SKM-1 (cell line): ENCODE measurements around the gene SLC30A7.
"Not testable (repeated sequence)": the region's sequence is repeated elsewhere in the genome, so short reads cannot be mapped to it uniquely, and the experiment has no call there.

Experiments
- DNase-seq: peaks from one replicate; lab custom pipeline; 2025; ENCODE audit not compliant: unreplicated experiment; lab: John Stamatoyannopoulos, UW

The SLC30A7 gene

DNA sequence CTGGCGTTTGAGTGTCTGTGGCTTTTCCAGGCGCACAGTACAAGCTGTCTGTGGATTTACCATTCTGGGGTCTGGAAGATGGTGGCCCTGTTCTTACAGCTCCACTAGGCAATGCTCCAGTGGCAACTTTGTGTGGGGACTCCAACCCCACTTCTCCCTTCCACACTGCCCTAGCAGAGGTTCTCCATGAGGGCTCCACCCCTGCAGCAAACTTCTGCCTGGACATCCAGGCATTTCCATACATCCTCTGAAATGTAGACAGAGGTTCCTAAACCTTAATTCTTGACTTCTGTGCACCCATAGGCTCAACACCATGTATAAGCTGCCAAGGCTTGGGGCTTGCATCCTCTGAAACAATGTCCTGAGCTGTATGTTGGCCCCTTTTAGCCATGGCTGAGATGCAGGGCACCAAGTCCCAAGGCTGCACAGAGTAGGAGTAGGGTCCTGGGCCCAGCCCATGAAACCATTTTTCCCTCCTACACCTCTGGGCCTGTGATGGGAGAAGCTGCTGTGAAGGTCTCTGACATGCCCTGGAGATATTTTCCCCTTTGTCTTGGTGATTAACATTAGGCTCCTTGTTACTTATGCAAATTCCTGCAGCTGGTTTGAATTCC, 5.9 kb upstream of the SLC30A7 start:
- not testable (repeated sequence) for DNase-seq

DNA sequence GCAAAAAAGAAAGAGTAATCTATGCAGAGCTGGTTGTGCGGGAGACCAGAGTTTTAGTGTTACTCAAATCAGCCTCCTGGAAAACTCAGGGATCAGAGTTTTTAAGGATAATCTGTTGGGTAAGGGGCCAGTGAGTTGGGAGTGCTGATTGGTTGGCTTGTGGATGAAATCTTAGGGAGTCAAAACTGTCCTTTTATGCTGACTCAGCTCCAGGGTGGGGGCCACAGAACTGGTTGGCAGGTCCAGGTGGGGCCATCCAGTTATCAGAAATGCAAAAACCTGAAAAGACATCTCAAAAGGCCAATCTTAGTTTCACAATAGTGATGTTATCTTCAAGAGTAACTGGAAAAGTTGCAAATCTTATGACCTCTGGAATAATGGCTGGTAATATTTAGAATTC, 4.5 kb upstream of the SLC30A7 start:
- no peak for DNase-seq

DNA sequence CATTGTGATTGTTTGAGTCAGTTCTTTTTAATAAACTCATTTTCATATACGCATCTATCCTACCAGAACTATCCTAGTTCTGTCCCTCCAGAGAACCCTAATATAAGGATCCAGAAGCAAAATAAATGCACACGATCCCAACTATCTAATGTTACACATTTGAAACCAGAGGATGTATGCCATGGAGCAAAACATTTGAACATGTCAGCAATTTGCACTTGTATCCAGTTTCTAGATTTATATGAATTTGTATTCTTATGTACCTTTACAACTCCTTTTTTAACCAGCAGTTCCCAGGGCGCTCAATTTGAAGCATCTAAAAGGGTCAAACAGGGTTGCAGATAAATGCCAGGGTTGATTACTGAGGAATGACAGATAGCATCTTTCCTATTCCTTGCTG, 3.3 kb upstream of the SLC30A7 start:
- DNase-seq: no peak

DNA sequence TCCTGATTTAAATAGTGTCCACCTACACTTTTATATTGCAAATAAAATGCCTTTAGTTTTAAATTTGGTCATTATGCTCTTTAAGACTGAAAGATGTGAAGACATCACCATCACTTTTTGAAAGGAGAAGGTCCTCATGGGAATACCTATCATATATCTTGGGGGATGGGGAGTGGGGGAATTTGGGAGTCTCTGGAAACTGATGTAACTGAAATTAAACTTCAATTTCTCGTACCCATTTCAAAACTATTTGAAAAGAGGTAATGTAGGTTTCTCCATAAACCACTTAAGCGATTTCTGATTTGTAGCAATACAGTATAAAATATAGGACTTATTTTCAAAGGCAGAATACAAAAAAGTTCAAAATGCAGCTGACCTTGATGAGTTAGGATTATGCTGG, 2.2 kb upstream of the SLC30A7 start:
- no peak for DNase-seq

DNA sequence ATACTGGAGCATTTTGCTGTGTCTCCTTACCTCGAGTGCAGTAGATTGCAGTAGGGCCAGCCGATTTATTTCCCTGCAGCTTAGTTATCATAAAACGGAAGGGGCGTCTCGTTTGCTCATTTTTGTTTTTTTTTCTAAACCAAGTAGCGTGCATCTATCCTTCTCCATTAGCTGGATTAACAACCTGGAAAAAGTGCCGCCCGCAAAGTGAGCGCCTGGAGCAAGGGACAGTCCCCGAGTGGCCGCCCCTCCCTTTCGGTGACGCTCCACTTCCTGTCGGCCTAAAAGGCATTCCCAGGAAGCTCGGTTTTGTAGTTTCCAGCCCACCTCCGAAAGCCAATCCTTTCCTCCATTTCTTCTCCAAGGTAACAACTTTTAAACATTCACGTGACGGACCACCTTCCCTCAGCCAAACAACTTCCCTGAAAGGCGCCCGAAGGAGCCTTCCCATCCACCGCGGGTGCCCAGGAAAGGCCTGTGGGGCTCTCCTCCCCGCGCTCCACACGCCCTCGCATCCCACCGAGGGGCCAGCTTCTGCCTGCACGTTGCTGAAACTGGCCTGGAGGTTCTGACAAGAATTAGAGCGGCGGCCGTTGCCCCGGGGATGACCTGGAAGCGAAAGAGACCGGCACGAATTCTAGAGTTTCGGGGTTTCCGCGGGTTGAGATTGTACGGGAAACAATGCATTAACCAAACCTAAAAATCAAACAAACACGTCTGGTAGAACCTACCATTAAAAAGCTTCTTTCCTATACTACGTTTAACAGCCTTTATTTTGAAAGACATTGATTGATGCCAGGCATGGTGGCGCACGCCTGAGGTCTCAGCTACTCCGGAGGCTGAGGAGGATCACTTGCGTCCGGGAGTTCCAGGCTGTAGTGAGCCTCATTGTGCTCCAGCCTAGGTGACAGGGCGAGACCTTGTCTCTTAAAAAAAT, 1.0 kb upstream of the SLC30A7 start, which contains the start of gene EXTL2:
Gene EXTL2 (minus strand): TSS at position 240 of the 937 bp plus-strand sequence. CDS start 6,085 bp downstream, outside the sequence.
- DNase-seq: peak; percentile 58

DNA sequence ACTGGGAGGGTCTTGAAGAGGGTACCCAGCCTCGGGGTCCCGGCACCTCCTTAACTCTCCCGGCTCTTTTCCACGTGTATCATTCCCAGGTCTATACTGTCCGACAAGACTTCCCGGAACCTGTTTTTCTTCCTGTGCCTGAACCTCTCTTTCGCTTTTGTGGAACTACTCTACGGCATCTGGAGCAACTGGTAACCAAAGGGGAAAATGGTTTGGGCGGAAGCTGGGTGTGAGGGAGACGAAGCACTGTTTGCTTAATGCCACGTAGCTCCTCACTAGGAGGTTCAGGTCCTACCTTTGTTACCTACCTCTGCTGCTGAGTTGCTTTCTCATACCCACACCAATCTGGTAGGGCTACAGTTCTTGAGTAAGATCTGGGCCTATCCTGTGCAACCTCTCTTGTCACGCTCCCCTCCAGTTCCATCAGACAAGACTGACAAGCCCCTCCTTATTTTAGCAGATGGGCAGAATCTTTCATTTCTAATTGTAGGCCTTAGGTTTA, 642 bp downstream of the SLC30A7 start:
- DNase-seq: no peak

DNA sequence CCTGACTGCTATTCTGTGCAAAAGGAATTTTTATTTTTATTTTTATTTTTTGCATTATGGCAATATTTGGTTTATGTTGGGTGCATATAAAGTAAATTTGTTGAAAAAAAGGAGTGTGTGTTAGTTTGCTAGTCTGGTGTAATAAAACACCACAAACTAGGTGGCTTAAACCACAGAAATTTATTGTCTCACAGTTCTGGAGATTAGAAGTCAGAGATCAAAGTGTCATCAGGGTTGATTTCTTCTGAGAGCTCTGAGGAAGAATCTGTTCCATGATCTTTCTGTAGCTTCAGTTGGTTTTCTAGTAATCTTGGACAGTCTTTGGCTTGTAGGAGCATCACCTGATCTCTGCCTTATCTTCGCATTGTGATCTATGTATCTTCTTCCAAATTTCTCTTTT, 6.5 kb downstream of the SLC30A7 start:
- DNase-seq: no peak

DNA sequence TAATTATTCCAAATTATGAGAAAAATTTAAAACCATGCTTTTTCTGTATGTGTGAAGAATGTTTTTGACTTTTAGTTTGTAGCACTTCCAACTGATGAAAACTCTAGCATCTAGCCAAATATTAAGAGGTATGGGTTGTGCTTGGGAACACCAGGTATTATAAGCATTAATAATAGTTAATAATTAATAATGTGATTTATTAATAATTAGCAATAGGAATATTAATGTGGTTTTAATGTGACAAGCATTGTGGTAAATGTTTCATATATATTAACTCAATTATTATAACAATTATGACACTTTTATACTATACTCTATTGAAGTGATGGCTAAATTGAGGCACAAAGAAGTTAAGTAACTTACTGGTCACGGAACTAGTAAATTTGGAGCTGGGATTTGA, 7.9 kb downstream of the SLC30A7 start:
- no peak for DNase-seq

DNA sequence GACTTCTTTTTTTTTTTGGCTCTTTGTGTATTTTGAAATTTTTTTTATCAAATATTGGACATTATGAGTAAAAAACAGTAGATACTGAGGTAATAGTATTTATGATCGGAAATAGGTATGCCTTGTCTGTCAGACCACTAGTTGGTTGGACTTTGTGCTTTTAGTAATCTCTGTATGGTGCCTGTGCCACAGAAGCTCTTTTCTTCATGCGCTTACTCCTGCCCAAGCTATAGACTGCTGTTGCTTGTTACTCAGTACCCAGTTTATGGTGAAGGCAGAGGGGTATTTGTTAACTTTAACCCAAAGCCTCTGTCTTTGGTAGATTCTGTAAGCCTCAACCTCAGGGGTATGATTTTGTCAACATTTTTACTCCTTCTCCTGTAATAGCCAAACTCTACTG, 8.6 kb downstream of the SLC30A7 start:
- DNase-seq: no peak

DNA sequence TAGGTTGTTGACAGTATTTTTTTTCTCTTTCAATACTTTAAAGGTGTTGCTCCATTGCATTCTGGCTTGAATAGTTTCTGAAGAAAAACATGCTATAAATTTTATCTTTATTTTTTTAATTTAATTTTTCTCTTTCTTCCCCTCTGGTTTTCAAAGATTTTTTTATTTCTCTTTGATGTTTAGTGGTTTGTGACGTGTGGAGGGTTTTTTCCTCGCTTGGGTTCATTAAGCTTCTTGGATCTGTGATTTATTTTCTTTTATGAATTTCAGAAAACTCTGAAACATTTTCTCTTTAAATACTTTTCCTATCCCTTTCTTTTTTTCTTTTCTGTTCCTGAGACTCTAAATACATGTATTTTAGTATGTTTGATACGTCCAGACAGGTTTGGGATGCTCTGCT, 9.3 kb downstream of the SLC30A7 start:
- DNase-seq: no peak

DNA sequence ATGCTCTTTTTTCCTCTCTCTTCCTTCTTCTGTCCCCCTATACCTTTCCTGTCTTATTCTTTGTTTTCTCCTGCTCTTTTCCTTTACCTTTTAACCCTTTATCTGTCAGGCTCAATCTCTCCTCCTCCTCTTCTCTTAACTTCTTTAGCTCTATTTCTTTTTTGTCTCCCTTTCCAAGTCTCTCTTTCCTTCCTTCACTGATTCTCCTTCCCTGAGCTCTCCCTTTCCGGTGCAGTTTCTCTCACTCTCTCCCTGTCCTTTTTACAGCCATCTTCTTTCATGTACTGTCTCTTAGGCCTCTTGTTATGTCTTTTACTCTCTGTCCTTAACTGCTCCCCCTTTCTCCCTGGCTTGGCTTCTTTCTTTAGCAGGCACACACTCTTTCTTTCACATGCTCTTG, 12.0 kb downstream of the SLC30A7 start:
- DNase-seq: no peak

DNA sequence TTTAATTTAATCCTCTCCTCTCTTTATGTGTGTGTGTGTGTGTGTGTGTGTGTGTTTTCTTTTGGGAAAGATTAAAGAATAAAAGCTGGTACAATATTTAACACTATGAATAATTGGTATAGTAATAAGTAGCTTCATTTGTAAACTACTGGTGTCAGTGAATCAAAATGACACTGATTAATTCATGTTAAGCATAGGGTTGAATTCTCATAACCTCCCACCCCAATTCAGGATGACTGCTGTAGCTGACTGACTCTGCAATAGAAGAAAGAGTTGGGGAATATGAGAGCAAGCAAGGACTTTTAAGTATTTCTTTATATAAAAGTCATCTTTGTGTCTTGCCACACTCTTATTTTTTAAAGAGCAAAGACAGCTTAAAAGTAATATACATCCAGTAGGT, 13.1 kb downstream of the SLC30A7 start:
- no peak for DNase-seq

DNA sequence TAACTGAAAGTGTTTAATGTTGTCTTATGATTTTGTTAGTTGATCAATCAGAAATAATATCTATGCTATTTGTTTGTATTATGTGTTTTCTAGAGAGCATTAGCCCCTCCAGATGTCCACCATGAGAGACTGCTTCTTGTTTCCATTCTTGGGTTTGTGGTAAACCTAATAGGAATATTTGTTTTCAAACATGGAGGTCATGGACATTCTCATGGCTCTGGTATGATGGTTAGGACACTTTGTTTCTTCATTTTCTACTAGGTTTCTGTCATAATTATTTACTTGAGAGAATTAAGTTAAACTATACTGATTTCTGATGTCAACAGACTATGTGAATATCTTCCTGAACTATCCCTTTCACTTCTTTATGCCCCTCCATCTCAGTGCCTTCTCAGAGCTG, 16.1 kb downstream of the SLC30A7 start:
- no peak for DNase-seq

DNA sequence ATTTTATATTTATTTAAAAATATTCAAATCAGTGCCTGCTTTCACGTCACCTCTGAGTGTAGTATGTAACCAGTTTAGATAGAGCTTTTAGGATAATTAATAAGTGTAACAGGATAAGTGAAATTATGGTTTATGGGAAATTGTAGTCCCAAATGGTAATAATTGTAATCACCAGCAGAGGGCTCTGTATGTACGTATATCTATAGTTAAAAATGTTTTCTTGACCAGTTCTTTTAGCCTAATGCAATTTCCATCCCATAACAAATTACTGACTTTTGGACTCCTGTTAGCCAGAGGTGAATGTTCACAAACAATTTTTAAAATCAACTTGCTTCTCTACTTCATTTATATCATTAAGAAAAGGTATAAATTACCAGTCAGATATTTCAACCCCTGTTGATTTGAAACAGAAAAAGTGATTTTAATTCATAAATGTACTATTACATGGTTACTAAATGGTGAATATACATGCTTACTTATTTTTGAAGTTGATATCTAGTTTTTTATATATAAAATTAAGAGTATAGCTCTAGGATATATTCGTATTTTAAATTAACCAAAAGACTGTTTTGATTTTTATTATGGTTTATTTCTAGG, 25.3 kb downstream of the SLC30A7 start:
- no peak for DNase-seq

DNA sequence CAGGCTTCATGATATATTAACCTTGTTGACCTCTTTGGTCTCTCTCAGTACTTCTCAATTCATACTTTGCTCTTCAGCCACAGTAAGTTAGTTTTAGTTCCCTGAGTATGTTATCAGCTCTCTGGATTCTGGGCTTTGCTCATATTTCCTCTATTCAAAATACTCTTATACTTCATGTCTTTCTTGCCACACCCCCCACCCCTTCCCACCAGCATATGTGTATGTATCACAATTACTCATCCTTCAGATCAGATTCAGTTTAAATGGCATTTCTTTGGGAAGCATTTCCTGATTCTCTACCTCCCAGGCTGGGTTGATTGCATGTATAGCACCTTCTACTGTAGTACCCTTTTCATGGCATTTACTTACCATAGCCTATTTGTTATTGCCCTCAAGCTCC, 28.3 kb downstream of the SLC30A7 start:
- DNase-seq: no peak

DNA sequence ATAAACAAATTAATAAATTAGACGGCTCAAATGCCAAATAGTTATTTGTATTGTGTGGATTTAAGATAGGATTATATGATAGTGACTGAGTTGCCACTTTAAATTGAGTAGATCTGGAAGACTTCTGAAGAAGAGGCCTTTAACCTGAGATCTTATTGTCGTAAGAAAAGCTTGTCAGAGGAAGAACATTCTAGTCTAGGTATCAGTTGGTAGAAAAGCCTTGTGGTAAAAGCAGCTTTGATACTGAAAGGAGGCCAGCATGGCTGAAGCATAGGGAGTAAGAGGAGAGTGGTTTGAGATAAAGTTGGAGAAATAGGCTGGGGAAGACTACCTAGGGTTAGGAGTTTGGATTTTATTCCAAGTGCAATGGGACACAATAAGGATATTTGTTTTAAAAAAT, 29.1 kb downstream of the SLC30A7 start:
- no peak for DNase-seq

DNA sequence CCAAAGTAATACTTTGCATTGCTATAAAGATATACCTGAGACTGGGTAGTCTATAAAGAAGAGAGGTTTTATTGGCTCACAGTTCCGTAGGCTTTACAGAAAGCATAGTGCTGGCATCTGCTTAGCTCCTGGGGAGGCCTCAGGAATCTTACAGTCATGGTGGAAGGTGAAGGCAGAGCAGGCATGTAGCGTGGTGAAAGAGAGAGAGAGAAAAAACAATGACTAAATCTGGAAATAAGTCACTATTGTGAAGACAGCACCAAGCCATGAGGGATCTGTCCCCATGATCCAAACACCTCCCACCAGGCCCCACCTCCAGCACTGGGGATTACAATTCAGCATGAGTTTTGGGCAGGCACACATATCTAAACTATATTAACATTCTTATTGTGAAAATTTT, 30.4 kb downstream of the SLC30A7 start:
- no peak for DNase-seq

DNA sequence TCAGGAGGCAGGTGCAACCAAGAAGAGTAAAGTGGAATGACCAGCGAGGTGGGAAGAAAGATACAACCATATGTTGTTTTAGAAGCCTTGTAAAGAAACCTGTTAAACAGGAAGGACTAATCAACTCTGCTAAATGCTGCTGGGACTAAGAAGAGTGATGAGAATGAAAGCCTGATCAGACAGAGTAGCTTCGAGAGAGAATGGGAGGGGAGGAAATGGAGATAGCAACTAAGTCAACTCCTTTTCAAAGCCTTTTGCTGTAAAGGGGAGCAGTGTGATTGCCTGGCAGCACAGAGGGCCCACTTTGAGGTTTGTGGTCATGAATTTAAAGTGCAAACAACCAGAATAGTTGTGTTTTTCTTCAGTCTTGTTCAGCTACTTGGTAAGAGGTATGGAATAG, 31.4 kb downstream of the SLC30A7 start:
- DNase-seq: no peak

DNA sequence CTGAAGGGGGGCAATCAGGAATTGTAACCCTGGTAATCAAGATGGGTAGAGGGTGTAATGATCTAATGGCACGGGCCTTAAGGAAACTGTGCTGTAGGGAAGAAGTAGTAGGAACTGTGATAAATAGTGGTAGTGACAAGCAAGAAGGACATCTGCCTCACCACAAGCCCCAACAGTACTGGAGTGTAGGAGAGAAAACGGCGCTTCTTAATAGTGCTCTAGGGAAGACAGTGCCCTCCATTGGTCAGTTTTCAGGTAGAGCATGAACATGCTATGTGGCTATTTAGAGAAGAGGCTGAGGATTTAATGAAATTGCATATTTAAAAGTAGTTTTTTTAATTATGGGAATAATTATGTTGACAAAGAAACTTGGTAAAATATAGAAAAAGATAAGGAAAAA, 32.2 kb downstream of the SLC30A7 start:
- no peak for DNase-seq

DNA sequence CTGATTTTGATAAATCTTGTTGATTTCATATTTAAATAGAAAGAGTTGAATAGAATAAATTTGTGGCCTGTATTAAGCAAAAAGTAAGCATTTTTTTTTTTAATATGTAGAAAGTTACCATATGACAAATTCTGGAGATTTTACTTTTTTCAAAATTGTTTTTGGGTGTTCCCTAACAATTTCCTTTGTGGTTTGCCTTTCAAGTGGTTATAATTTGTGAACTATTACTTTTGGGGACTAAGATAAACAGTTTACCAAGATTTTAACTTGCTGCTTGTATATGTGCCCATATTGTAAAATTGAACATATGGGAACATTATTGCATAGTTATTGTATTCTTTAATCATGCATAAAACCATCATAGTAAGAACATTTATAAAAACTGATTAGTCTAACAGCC, 34.6 kb downstream of the SLC30A7 start:
- no peak for DNase-seq

DNA sequence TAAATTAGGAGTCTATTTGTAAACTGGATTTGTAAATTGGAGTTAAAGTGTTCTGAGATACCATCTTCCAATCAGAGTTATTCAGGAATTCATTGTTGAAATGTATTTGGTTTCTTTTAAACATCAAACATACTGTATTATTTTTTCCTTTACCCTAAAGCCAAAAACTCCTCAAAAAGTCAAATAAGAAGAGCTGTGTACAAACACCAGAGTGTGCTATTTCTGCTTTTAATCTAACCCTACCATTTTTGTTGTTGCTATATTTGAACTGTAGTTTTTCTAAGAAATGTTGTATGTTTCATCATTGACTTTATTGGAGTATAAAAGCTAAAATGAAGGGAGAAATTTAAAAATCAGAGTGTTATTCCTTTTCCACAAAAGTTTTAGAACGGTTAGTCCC, 35.8 kb downstream of the SLC30A7 start:
- no peak for DNase-seq

DNA sequence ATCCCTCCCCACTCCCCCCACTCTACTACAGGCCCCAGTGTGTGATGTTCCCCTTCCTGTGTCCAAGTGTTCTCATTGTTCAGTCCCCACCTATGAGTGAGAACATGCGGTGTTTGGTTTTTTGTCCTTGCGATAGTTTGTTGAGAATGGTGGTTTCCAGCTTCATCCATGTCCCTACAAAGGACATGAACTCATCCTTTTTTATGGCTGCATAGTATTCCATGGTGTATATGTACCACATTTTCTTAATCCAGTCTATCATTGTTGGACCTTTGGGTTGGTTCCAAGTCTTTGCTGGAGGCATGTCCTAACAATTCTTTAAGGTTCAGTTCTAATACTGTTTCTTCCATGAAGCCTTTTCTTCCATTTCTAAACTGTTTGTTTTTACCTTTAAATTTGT, 37.7 kb downstream of the SLC30A7 start:
- not testable (repeated sequence) for DNase-seq
